GM10266 (cell line): ENCODE measurements around the gene THBS2.

Source experiments
- DNase-seq: peaks from one replicate; pipeline ENCODE4 v3.0.0; 2012; ENCODE audit errors: extremely low spot score
- CTCF ChIP-seq: IDR thresholded peaks from 2 replicates; pipeline ENCODE4 v1.5.1; 2012; ENCODE audit warnings: mild to moderate bottlenecking, low read depth; ENCODE audit not compliant: control insufficient read depth, insufficient read depth; ENCODE audit errors: missing control alignments

THBS2 gene

GRCh38 chr6:169177516-169178166 is 76.0 kb downstream of the THBS2 start:
- DNase-seq, result no peak

GRCh38 chr6:169176361-169176991 is 77.2 kb downstream of the THBS2 start:
- no peak for TF ChIP-seq CTCF

More at GRCh38 chr6:169177516-169178166, 76.0 kb downstream of the THBS2 start:
- TF ChIP-seq CTCF, result no peak

GRCh38 chr6:169175360-169175887 is 78.2 kb downstream of the THBS2 start:
- no peak for DNase-seq
- no peak for TF ChIP-seq CTCF

More at GRCh38 chr6:169176361-169176991, 77.2 kb downstream of the THBS2 start:
- DNase-seq, result no peak

GRCh38 chr6:169174516-169175359 is 78.9 kb downstream of the THBS2 start:
- no peak for TF ChIP-seq CTCF
- no peak for DNase-seq

GRCh38 chr6:169173532-169174268 is 79.9 kb downstream of the THBS2 start:
- TF ChIP-seq CTCF, result no peak
- no peak for DNase-seq

- no peak for DNase-seq
- TF ChIP-seq CTCF, result no peak
Measured at GRCh38 chr6:169172946-169173345, 80.7 kb downstream of the THBS2 start.
